DND-41 (cell line): ENCODE results near the gene TTC12.

Source experiments
- ATAC-seq: fragments of 200-7000 bp; cut with Tn5 transposase; 3 replicates; pipeline ENCODE4 v1.9.1; 2021; ENCODE audit warnings: low read depth; ENCODE audit not compliant: insufficient read depth
- DNase-seq: peaks from one replicate; pipeline ENCODE4 v3.0.0-alpha.2; 2020
- H2AFZ ChIP-seq: 2 replicates; pipeline ENCODE4 v1.6.0; 2012; ENCODE audit warnings: low read depth, low read length
- H3K27ac ChIP-seq: 2 replicates; pipeline ENCODE4 v1.5.1; 2012; ENCODE audit warnings: low read length, inconsistent platforms
- H3K27me3 ChIP-seq: fragments of 200-600 bp; sonication (generic); 2 replicates; pipeline ENCODE4 v1.6.0; 2012; ENCODE audit warnings: low read length, mild to moderate bottlenecking, inconsistent platforms; ENCODE audit not compliant: insufficient read depth, poor library complexity
- H3K36me3 ChIP-seq: 2 replicates; pipeline ENCODE4 v1.5.1; 2012; ENCODE audit warnings: low read length, inconsistent platforms; ENCODE audit not compliant: insufficient read depth
- H3K4me1 ChIP-seq: 2 replicates; pipeline ENCODE4 v1.5.1; 2012; ENCODE audit warnings: mild to moderate bottlenecking, low read length; ENCODE audit not compliant: insufficient read depth
- H3K4me2 ChIP-seq: 2 replicates; pipeline ENCODE4 v1.6.0; 2012; ENCODE audit warnings: mild to moderate bottlenecking, moderate library complexity, low read length, inconsistent platforms; ENCODE audit not compliant: insufficient read depth
- H3K4me3 ChIP-seq, 2 experiments: fragments of 200-600 bp in 1 of 2; shearing (Covaris generic) in 1 of 2; 2 replicates each; pipeline ENCODE4 v1.5.1; 2012 to 2016; ENCODE audit warnings: inconsistent platforms in 2 of 2, low read length in 2 of 2, mild to moderate bottlenecking in 2 of 2, low read depth in 1 of 2, moderate library complexity in 1 of 2
- H3K79me2 ChIP-seq: 2 replicates; pipeline ENCODE4 v1.6.0; 2012; ENCODE audit warnings: low read length, inconsistent platforms; ENCODE audit not compliant: insufficient read depth
- H3K9ac ChIP-seq: 2 replicates; pipeline ENCODE4 v1.6.0; 2012; ENCODE audit warnings: low read depth, mild to moderate bottlenecking, inconsistent platforms, low read length, moderate library complexity
- H3K9me3 ChIP-seq: 2 replicates; pipeline ENCODE4 v1.5.1; 2012; ENCODE audit warnings: low read length, moderate library complexity, mild to moderate bottlenecking, inconsistent platforms; ENCODE audit not compliant: insufficient read depth, severe bottlenecking
- H4K20me1 ChIP-seq: 2 replicates; pipeline ENCODE4 v1.6.0; 2012; ENCODE audit warnings: low read length; ENCODE audit not compliant: insufficient read depth
- CTCF ChIP-seq: IDR thresholded peaks from 2 replicates; pipeline ENCODE4 v1.5.1; 2012; ENCODE audit warnings: borderline replicate concordance, low read length, moderate library complexity, mild to moderate bottlenecking; ENCODE audit not compliant: poor library complexity, severe bottlenecking; ENCODE audit errors: extremely low read depth
- EZH2 ChIP-seq: IDR thresholded peaks from 3 replicates; pipeline ENCODE4 v1.6.1; 2012; ENCODE audit warnings: borderline replicate concordance, low read depth, mild to moderate bottlenecking, moderate library complexity, low read length, inconsistent platforms; ENCODE audit not compliant: severe bottlenecking

The TTC12 gene

GRCh38 chr11:113271551-113272245 lies 42.7 kb upstream of the TTC12 start:
- Histone ChIP-seq H4K20me1 (no peaks in the 10 kb centered on the region), H3K4me3 (no peak overlapping the region), H3K36me3 (no peaks in the 10 kb centered on the region), H3K4me2 (no peak overlapping the region), H2AFZ (no peak overlapping the region), H3K9me3 (no peaks in the 10 kb centered on the region), H3K79me2 (no peaks in the 10 kb centered on the region), H3K9ac (no peak overlapping the region), H3K4me1 (no peaks in the 10 kb centered on the region), H3K27ac (no peak overlapping the region), H3K27me3 (no peaks in the 10 kb centered on the region)
- no peak for TF ChIP-seq EZH2
- TF ChIP-seq CTCF, result no peak
- ATAC-seq (no peak), DNase-seq (no peak)

- no peak for TF ChIP-seq EZH2
- no peak for TF ChIP-seq CTCF
- Histone ChIP-seq H3K27ac (no peak overlapping the region), H4K20me1 (no peaks in the 10 kb centered on the region), H3K9me3 (no peaks in the 10 kb centered on the region), H3K36me3 (no peaks in the 10 kb centered on the region), H2AFZ (no peak overlapping the region), H3K4me2 (no peak overlapping the region), H3K79me2 (no peaks in the 10 kb centered on the region), H3K27me3 (no peaks in the 10 kb centered on the region), H3K4me1 (no peaks in the 10 kb centered on the region), H3K4me3 (no peak overlapping the region), H3K9ac (no peak overlapping the region)
- DNase-seq, result no peak
- no peak for ATAC-seq
Measured at GRCh38 chr11:113272281-113272680, 42.1 kb upstream of the TTC12 start.

- Histone ChIP-seq H3K79me2 (no peaks in the 10 kb centered on the region), H3K9ac (no peak overlapping the region), H3K4me2 (no peak overlapping the region), H3K27ac (no peak overlapping the region), H3K36me3 (no peaks in the 10 kb centered on the region), H4K20me1 (no peaks in the 10 kb centered on the region), H3K27me3 (no peaks in the 10 kb centered on the region), H3K4me3 (no peak overlapping the region), H2AFZ (no peak overlapping the region), H3K4me1 (no peaks in the 10 kb centered on the region), H3K9me3 (no peaks in the 10 kb centered on the region)
- TF ChIP-seq EZH2 (no peak), CTCF (no peak)
- DNase-seq (no peak), ATAC-seq (no peak)
Measured at GRCh38 chr11:113272927-113273615, 41.3 kb upstream of the TTC12 start.
